ENCODE results near the gene SHQ1. TPM values are rescaled to one million over a fixed set of nuclear protein-coding genes. Genes with fewer than 3 reads are reported as not detected.

Gene SHQ1
- total and polyA plus RNA-seq, 9 of the 15 experiments (the other 6 are each of a cell fraction or from before 2014, with no cell fraction given), result 9.2 to 25.0 (median 14.1) TPM

GRCh38 chr3:72818092-72818773 is 30.0 kb downstream of the SHQ1 start (continued):
- TF ChIP-seq REST (IDR thresholded peaks at IDR 0.05; ENCODE audit: borderline replicate concordance) (peak; percentile 71), REST (CRISPR knock-in tag; IDR thresholded peaks at IDR 0.05; ENCODE audit: low read depth) (no peak), RAD21 (CRISPR knock-in tag; conservative IDR thresholded peaks at IDR 0.05 in 1 of 2, IDR thresholded peaks at IDR 0.05 in 1 of 2) (peak; percentile 76 to 84), CTCF (IDR thresholded peaks at IDR 0.05 in 2 of 3, conservative IDR thresholded peaks at IDR 0.05 in 1 of 3; ENCODE audit: insufficient read depth in 2 of 3, low read depth in 1 of 3, low read length in 3 of 3) (peak in 2 of 3 experiments; percentile 60 to 71; a peak in 4 of 6 replicates)
